Activated CD8-positive, alpha-beta memory T cell treated with anti-CD3 and anti-CD28 coated beads, Interleukin-2, amount 10 ng/mL, durations not matched to agents 7 days and 5 days (primary cell): ENCODE measurements around the gene GALNT7. TPM values are rescaled to one million over a fixed set of nuclear protein-coding genes. Genes with fewer than 3 reads are reported as not detected.

Experiments
- ATAC-seq: fragments of 150-1000 bp; cut with Tn5 transposase; one replicate; pipeline ENCODE4 v1.10.0; 2021; ENCODE audit warnings: moderate library complexity
- CTCF ChIA-PET: fragments of 350-600 bp; sonication (Branson Sonifier 250); formaldehyde crosslinking; loops from one replicate; lab custom pipeline; 2021; ENCODE audit warnings: antibody characterized with exemption; lab: Charles Lee
- DNase-seq: peaks from one replicate; pipeline ENCODE4 v3.0.0-alpha.2; 2020
- H3K27ac Mint-ChIP-seq: one replicate; pipeline ENCODE4 v1.8.0; 2021; ENCODE audit warnings: mild to moderate bottlenecking, mixed read lengths
- H3K27me3 Mint-ChIP-seq: one replicate; pipeline ENCODE4 v1.8.0; 2021; ENCODE audit warnings: mixed read lengths
- H3K36me3 Mint-ChIP-seq: one replicate; pipeline ENCODE4 v1.8.0; 2021; ENCODE audit warnings: mild to moderate bottlenecking, mixed read lengths
- H3K4me1 Mint-ChIP-seq: one replicate; pipeline ENCODE4 v1.8.0; 2021; ENCODE audit warnings: mixed read lengths
- H3K4me3 Mint-ChIP-seq: one replicate; pipeline ENCODE4 v1.8.0; 2021; ENCODE audit warnings: mild to moderate bottlenecking, moderate library complexity, mixed read lengths
- H3K9me3 Mint-ChIP-seq: one replicate; pipeline ENCODE4 v1.8.0; 2022; ENCODE audit warnings: low read depth, mixed read lengths
- total RNA-seq, 2 experiments: library from RNA; stranded (reverse); gene quantifications; one replicate each; pipeline ENCODE4 v1.2.3, GENCODE V29; 2021

GALNT7 gene
- total RNA-seq, 2 experiments from 2014 or later, result 16.8 to 17.8 TPM

GRCh38 chr4:173272314-173272713 lies 103.7 kb downstream of the GALNT7 start:
- Mint-ChIP-seq H3K27me3 (no peaks in the 10 kb centered on the region), H3K36me3 (peaks cover 5% of the 10 kb centered on the region)

GRCh38 chr4:173272996-173273395 lies 104.4 kb downstream of the GALNT7 start:
- no peaks in the 10 kb centered on the region for H3K27me3 Mint-ChIP-seq
- H3K4me3 Mint-ChIP-seq, result no peak overlapping the region
- H3K27ac Mint-ChIP-seq, result no peak overlapping the region
- peaks cover 2% of the 10 kb centered on the region for H3K9me3 Mint-ChIP-seq
- CTCF ChIA-PET, result no interaction called here
- DNase-seq, result no peak
- H3K4me1 Mint-ChIP-seq, result no peaks in the 10 kb centered on the region
- ATAC-seq, result no peak
- H3K36me3 Mint-ChIP-seq, result peaks cover 5% of the 10 kb centered on the region

More at GRCh38 chr4:173272314-173272713, 103.7 kb downstream of the GALNT7 start:
- no peak for ATAC-seq
- peaks cover 2% of the 10 kb centered on the region for H3K9me3 Mint-ChIP-seq
- H3K4me1 Mint-ChIP-seq, result no peaks in the 10 kb centered on the region
- no peak overlapping the region for H3K4me3 Mint-ChIP-seq
- no peak overlapping the region for H3K27ac Mint-ChIP-seq
- no peak for DNase-seq
- CTCF ChIA-PET, result interaction anchor here (0.9 kb wide), 1 partner anchor 15 kb away, joined by 3 read pairs; no protein-coding TSS in a partner anchor

- Mint-ChIP-seq H3K36me3 (peaks cover 5% of the 10 kb centered on the region), H3K9me3 (peaks cover 2% of the 10 kb centered on the region)
Measured at GRCh38 chr4:173273941-173274340, 105.3 kb downstream of the GALNT7 start.

GRCh38 chr4:173274744-173275143 lies 106.1 kb downstream of the GALNT7 start:
- Mint-ChIP-seq H3K27me3 (no peaks in the 10 kb centered on the region), H3K36me3 (peaks cover 5% of the 10 kb centered on the region), H3K4me1 (no peaks in the 10 kb centered on the region), H3K4me3 (no peak overlapping the region), H3K9me3 (peaks cover 2% of the 10 kb centered on the region), H3K27ac (no peak overlapping the region)
- DNase-seq, result no peak
- ATAC-seq, result no peak
- CTCF ChIA-PET, result interaction anchor here (0.7 to 1.2 kb wide), 4 partner anchors 17 to 264 kb away, joined by 3 read pairs; no protein-coding TSS in a partner anchor

More at GRCh38 chr4:173273941-173274340, 105.3 kb downstream of the GALNT7 start:
- CTCF ChIA-PET, result interaction anchor here (0.8 to 1.2 kb wide), 4 partner anchors 16 to 263 kb away, joined by 3 read pairs; no protein-coding TSS in a partner anchor
- Mint-ChIP-seq H3K27me3 (no peaks in the 10 kb centered on the region), H3K4me3 (no peak overlapping the region), H3K4me1 (no peaks in the 10 kb centered on the region), H3K27ac (no peak overlapping the region)
- no peak for ATAC-seq
- no peak for DNase-seq

- peaks cover 5% of the 10 kb centered on the region for H3K36me3 Mint-ChIP-seq
- peaks cover 2% of the 10 kb centered on the region for H3K9me3 Mint-ChIP-seq
- H3K4me1 Mint-ChIP-seq, result no peaks in the 10 kb centered on the region
- H3K27me3 Mint-ChIP-seq, result no peaks in the 10 kb centered on the region
- CTCF ChIA-PET, result interaction anchor here (0.7 kb wide), 1 partner anchor 26 kb away, joined by 3 read pairs; no protein-coding TSS in a partner anchor
- DNase-seq, result no peak
- H3K4me3 Mint-ChIP-seq, result no peak overlapping the region
- H3K27ac Mint-ChIP-seq, result no peak overlapping the region
- no peak for ATAC-seq
Measured at GRCh38 chr4:173275150-173275549, 106.5 kb downstream of the GALNT7 start.

- H3K4me1 Mint-ChIP-seq, result no peaks in the 10 kb centered on the region
- DNase-seq (no peak), ATAC-seq (no peak)
- H3K36me3 Mint-ChIP-seq, result peaks cover 5% of the 10 kb centered on the region
- peaks cover 3% of the 10 kb centered on the region for H3K9me3 Mint-ChIP-seq
- H3K4me3 Mint-ChIP-seq, result no peak overlapping the region
- CTCF ChIA-PET, result interaction anchor here (1.4 to 1.7 kb wide), 2 partner anchors 25 to 264 kb away, joined by 5 to 6 read pairs; no protein-coding TSS in a partner anchor
- H3K27ac Mint-ChIP-seq, result no peak overlapping the region
- no peaks in the 10 kb centered on the region for H3K27me3 Mint-ChIP-seq
Measured at GRCh38 chr4:173277340-173277739, 108.7 kb downstream of the GALNT7 start.

GRCh38 chr4:173280998-173281397 lies 112.4 kb downstream of the GALNT7 start:
- no peaks in the 10 kb centered on the region for H3K27me3 Mint-ChIP-seq
- H3K27ac Mint-ChIP-seq, result no peak overlapping the region
- peaks cover 3% of the 10 kb centered on the region for H3K9me3 Mint-ChIP-seq
- no peak overlapping the region for H3K4me3 Mint-ChIP-seq
- CTCF ChIA-PET, result interaction anchor here (0.9 kb wide), 1 partner anchor 21 kb away, joined by 3 read pairs; no protein-coding TSS in a partner anchor
- peaks cover 11% of the 10 kb centered on the region for H3K36me3 Mint-ChIP-seq
- DNase-seq (no peak), ATAC-seq (no peak)
- no peaks in the 10 kb centered on the region for H3K4me1 Mint-ChIP-seq

- ATAC-seq (no peak), DNase-seq (no peak)
- no peak overlapping the region for H3K27ac Mint-ChIP-seq
- H3K27me3 Mint-ChIP-seq, result no peaks in the 10 kb centered on the region
- H3K9me3 Mint-ChIP-seq, result peaks cover 3% of the 10 kb centered on the region
- H3K36me3 Mint-ChIP-seq, result peaks cover 13% of the 10 kb centered on the region
- H3K4me1 Mint-ChIP-seq, result no peaks in the 10 kb centered on the region
- CTCF ChIA-PET, result interaction anchor here (1.2 kb wide), 1 partner anchor 271 kb away, joined by 3 read pairs; no protein-coding TSS in a partner anchor
- H3K4me3 Mint-ChIP-seq, result no peak overlapping the region
Measured at GRCh38 chr4:173281406-173282255, 113.0 kb downstream of the GALNT7 start.

- no peaks in the 10 kb centered on the region for H3K27me3 Mint-ChIP-seq
- CTCF ChIA-PET, result interaction anchor here (0.9 to 1.2 kb wide), 2 partner anchors 19 to 272 kb away, joined by 3 to 4 read pairs; no protein-coding TSS in a partner anchor
- no peaks in the 10 kb centered on the region for H3K4me1 Mint-ChIP-seq
- peaks cover 3% of the 10 kb centered on the region for H3K9me3 Mint-ChIP-seq
- H3K4me3 Mint-ChIP-seq, result no peak overlapping the region
- H3K36me3 Mint-ChIP-seq, result peaks cover 17% of the 10 kb centered on the region
- DNase-seq (no peak), ATAC-seq (no peak)
- no peak overlapping the region for H3K27ac Mint-ChIP-seq
Measured at GRCh38 chr4:173282256-173282562, 113.6 kb downstream of the GALNT7 start.

GRCh38 chr4:173282626-173283025 lies 114.0 kb downstream of the GALNT7 start:
- ATAC-seq (no peak), DNase-seq (no peak)
- Mint-ChIP-seq H3K27me3 (no peaks in the 10 kb centered on the region), H3K27ac (no peak overlapping the region), H3K4me1 (no peaks in the 10 kb centered on the region), H3K9me3 (peaks cover 3% of the 10 kb centered on the region), H3K36me3 (peaks cover 18% of the 10 kb centered on the region), H3K4me3 (no peak overlapping the region)
- CTCF ChIA-PET, result interaction anchor here (0.9 to 1.2 kb wide), 2 partner anchors 19 to 272 kb away, joined by 3 to 4 read pairs; no protein-coding TSS in a partner anchor

- peaks cover 3% of the 10 kb centered on the region for H3K9me3 Mint-ChIP-seq
- peaks cover 19% of the 10 kb centered on the region for H3K36me3 Mint-ChIP-seq
- H3K4me1 Mint-ChIP-seq, result peaks cover 11% of the 10 kb centered on the region
- ATAC-seq (no peak), DNase-seq (no peak)
- CTCF ChIA-PET, result no interaction called here
- no peak overlapping the region for H3K27ac Mint-ChIP-seq
- H3K27me3 Mint-ChIP-seq, result no peaks in the 10 kb centered on the region
- no peak overlapping the region for H3K4me3 Mint-ChIP-seq
Measured at GRCh38 chr4:173284463-173284862, 115.9 kb downstream of the GALNT7 start.

GRCh38 chr4:173287486-173287885 lies 118.9 kb downstream of the GALNT7 start:
- Mint-ChIP-seq H3K9me3 (peaks cover under 1% of the 10 kb centered on the region), H3K27me3 (no peaks in the 10 kb centered on the region), H3K36me3 (peaks cover 19% of the 10 kb centered on the region), H3K27ac (no peak overlapping the region), H3K4me1 (peaks cover 12% of the 10 kb centered on the region), H3K4me3 (no peak overlapping the region)
- DNase-seq (no peak), ATAC-seq (no peak)
- CTCF ChIA-PET, result interaction anchor here (0.8 to 1.7 kb wide), 5 partner anchors 12 to 207 kb away, joined by 3 to 9 read pairs (median 3); no protein-coding TSS in a partner anchor

GRCh38 chr4:173288296-173288695 lies 119.7 kb downstream of the GALNT7 start:
- DNase-seq (peak; percentile 77), ATAC-seq (peak; percentile 36)
- Mint-ChIP-seq H3K4me3 (peak overlapping the region; percentile 10), H3K27ac (peak overlapping the region; percentile 56), H3K4me1 (peaks cover 12% of the 10 kb centered on the region), H3K36me3 (peaks cover 19% of the 10 kb centered on the region), H3K27me3 (no peaks in the 10 kb centered on the region), H3K9me3 (no peaks in the 10 kb centered on the region)
- CTCF ChIA-PET, result interaction anchor here (0.7 to 1.7 kb wide), 6 partner anchors 13 to 1070 kb away, joined by 3 read pairs; no protein-coding TSS in a partner anchor
